OCI-LY7 (cell line): ENCODE results near the gene PARP16. TPM values are rescaled to one million over a fixed set of nuclear protein-coding genes. Genes with fewer than 3 reads are reported as not detected.

Experiments used
- BruUV-seq: library from RNA; stranded (reverse); fragments of 400-500 nt; replicated peaks from 2 replicates; lab custom pipeline; 2021; lab: Mats Ljungman, UMichigan
- CTCF ChIA-PET: fragments of 300-600 bp; sonication (Branson Sonifier 250); formaldehyde crosslinking; loops from one replicate; lab custom pipeline; 2022; ENCODE audit warnings: antibody characterized with exemption; ENCODE audit not compliant: unreplicated experiment; lab: Charles Lee
- POLR2A ChIA-PET: fragments of 300-600 bp; sonication (Branson Sonifier 250); formaldehyde crosslinking; loops from one replicate; lab custom pipeline; 2022; ENCODE audit warnings: antibody characterized with exemption; lab: Charles Lee
- DNase-seq: peaks from one replicate; pipeline ENCODE4 v3.0.0-alpha.2; 2015; ENCODE audit warnings: low spot score
- H2AFZ ChIP-seq: fragments of 200-600 bp; sonication (generic), shearing (Covaris generic); 2 replicates; pipeline ENCODE4 v1.6.1; 2014; ENCODE audit warnings: mild to moderate bottlenecking, antibody characterized with exemption, low read length, moderate library complexity
- H3K27ac ChIP-seq: fragments of 200-600 bp; sonication (generic); 2 replicates; pipeline ENCODE4 v1.5.1; 2014; ENCODE audit warnings: mixed run types, low read depth, mild to moderate bottlenecking, moderate library complexity, low read length, inconsistent platforms; ENCODE audit not compliant: poor library complexity, severe bottlenecking
- H3K36me3 ChIP-seq: fragments of 200-600 bp; sonication (generic); 2 replicates; pipeline ENCODE4 v1.6.1; 2014; ENCODE audit warnings: mild to moderate bottlenecking, antibody characterized with exemption, low read length, moderate library complexity, mixed read lengths; ENCODE audit not compliant: insufficient read depth
- H3K4me1 ChIP-seq: fragments of 200-600 bp; sonication (generic); 2 replicates; pipeline ENCODE4 v1.5.1; 2014; ENCODE audit warnings: mild to moderate bottlenecking, low read length; ENCODE audit not compliant: insufficient read depth, poor library complexity, severe bottlenecking
- H3K4me2 ChIP-seq: fragments of 200-600 bp; sonication (generic); 2 replicates; pipeline ENCODE4 v1.6.1; 2014; ENCODE audit warnings: mild to moderate bottlenecking, low read length
- H3K4me3 ChIP-seq: fragments of 200-600 bp; sonication (generic); 2 replicates; pipeline ENCODE4 v1.5.1; 2014; ENCODE audit warnings: mild to moderate bottlenecking, low read depth, low read length; ENCODE audit not compliant: poor library complexity, severe bottlenecking
- H3K79me2 ChIP-seq: fragments of 200-600 bp; sonication (generic); 2 replicates; pipeline ENCODE4 v1.6.1; 2016; ENCODE audit warnings: low read depth, mild to moderate bottlenecking, low read length, moderate library complexity, mixed read lengths; ENCODE audit not compliant: insufficient read depth
- H3K9me2 ChIP-seq: fragments of 200-600 bp; sonication (generic); 2 replicates; pipeline ENCODE4 v1.6.1; 2016; ENCODE audit warnings: mild to moderate bottlenecking, low read length, mixed read lengths; ENCODE audit not compliant: insufficient read depth
- H3K9me3 ChIP-seq: fragments of 200-600 bp; sonication (generic); 2 replicates; pipeline ENCODE4 v1.6.1; 2014; ENCODE audit warnings: mild to moderate bottlenecking, mixed run types, low read length, mixed read lengths
- H4K20me1 ChIP-seq: fragments of 200-600 bp; sonication (generic); 2 replicates; pipeline ENCODE4 v1.6.1; 2014; ENCODE audit warnings: mild to moderate bottlenecking, antibody characterized with exemption, low read length, moderate library complexity, mixed read lengths; ENCODE audit not compliant: insufficient read depth
- EZH2phosphoT487 ChIP-seq: fragments of 200-600 bp; sonication (generic); IDR thresholded peaks from 2 replicates; pipeline ENCODE4 v1.6.1; 2018; ENCODE audit warnings: low read depth, borderline replicate concordance, mild to moderate bottlenecking, mixed run types, antibody characterized with exemption, low read length, moderate library complexity, mixed read lengths
- intact Hi-C: fragments of 100-400 bp; cut with micrococcal nuclease; formaldehyde crosslinking; loops from one replicate; pipeline ENCODE4 v1.10.0; 2022; ENCODE audit not compliant: unreplicated experiment
- total RNA-seq, 2 experiments: library from RNA; depleted of rRNA in 1 of 2; stranded (reverse); fragments of >200 nt in 1 of 2; shearing (Covaris generic) in 1 of 2; gene quantifications; 2 replicates each; pipeline ENCODE4 v1.2.3, GENCODE V29; 2014 to 2022
- TF ChIP-seq, protein P1 (sequence below): fragments of 200-600 bp; sonication (generic); conservative IDR thresholded peaks from 2 replicates; pipeline ENCODE4 v1.5.1; 2014; ENCODE audit warnings: mild to moderate bottlenecking, antibody characterized with exemption, low read length, moderate library complexity, mixed read lengths

PARP16 gene
- total RNA-seq, 2 experiments from 2014 or later: 21.2 to 24.9 TPM

DNA sequence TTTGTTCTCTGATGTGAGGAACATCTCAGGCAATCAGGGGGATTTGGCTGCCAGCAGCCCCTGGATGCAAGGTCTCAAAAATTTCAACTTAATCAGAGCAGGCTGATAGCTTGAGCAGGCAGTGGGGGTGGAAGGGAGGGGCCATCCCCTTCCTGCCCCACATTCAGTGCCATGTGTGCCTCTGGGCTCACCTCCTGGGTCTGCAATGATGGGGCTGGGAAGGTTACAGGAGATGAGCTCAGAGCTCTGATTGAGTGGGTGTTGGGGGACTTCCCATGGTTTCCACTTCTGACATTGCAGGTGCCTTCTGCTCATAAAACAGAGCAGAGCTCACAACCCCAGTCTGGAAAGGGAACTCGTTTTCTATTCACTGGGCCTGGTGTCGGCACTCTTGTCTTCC, 37.0 kb downstream of the PARP16 start:
- Histone ChIP-seq H3K4me2 (no peak overlapping the region), H4K20me1 (no peaks in the 10 kb centered on the region), H3K4me3 (no peak overlapping the region), H3K27ac (no peak overlapping the region), H3K79me2 (no peaks in the 10 kb centered on the region), H2AFZ (no peak overlapping the region), H3K9me3 (no peaks in the 10 kb centered on the region), H3K4me1 (no peaks in the 10 kb centered on the region), H3K9me2 (no peaks in the 10 kb centered on the region), H3K36me3 (no peaks in the 10 kb centered on the region)
- ChIA-PET CTCF (no interaction called here), POLR2A (interaction anchor here (0.6 to 1.2 kb wide), 2 partner anchors 41 to 47 kb away, joined by 3 to 4 read pairs; no protein-coding TSS in a partner anchor)
- BruUV-seq: no TSS peak
- DNase-seq: no peak
- intact Hi-C loops: no loop called here
- TF ChIP-seq, protein P1, sequence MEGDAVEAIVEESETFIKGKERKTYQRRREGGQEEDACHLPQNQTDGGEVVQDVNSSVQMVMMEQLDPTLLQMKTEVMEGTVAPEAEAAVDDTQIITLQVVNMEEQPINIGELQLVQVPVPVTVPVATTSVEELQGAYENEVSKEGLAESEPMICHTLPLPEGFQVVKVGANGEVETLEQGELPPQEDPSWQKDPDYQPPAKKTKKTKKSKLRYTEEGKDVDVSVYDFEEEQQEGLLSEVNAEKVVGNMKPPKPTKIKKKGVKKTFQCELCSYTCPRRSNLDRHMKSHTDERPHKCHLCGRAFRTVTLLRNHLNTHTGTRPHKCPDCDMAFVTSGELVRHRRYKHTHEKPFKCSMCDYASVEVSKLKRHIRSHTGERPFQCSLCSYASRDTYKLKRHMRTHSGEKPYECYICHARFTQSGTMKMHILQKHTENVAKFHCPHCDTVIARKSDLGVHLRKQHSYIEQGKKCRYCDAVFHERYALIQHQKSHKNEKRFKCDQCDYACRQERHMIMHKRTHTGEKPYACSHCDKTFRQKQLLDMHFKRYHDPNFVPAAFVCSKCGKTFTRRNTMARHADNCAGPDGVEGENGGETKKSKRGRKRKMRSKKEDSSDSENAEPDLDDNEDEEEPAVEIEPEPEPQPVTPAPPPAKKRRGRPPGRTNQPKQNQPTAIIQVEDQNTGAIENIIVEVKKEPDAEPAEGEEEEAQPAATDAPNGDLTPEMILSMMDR: no peak
- no peak for TF ChIP-seq EZH2phosphoT487

DNA sequence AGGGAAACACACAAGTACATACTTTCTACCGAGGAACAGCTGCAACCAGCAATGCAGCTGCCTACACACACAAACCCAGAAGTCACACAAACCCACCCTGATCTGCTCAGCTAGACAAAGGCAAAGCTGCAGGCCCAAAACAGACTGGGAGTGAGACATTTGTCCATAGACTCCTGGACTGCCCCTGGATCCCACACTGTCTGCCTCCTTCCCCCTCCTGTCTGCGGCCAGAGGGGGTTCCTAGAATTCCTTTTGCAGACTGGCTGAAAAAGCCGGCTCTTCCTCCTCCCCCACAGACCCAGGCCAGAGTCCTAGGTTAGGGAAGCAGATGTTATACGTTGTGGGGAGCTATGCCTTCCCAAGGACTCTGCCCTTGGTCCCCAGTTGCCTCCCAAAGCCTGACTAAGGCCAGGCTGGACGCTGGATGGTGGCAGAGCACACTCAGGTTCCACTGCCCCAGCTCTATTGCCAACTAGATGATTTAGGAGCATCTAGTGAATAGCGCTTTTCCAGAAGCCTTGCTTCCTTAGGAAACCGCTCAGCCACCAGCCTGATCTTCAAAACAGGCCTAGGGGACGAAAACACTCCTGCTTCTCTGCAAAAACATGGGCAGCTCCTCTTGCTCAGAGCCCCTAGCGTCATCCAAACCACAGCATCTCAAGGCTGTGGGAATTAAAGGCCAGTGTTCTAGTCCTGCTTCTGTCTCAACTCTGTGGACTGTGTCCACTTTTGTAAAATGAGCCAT, 38.0 kb downstream of the PARP16 start:
- no peaks in the 10 kb centered on the region for H3K4me1 ChIP-seq
- ChIA-PET CTCF (no interaction called here), POLR2A (interaction anchor here (1.2 kb wide), 1 partner anchor 40 kb away, joined by 4 read pairs; no protein-coding TSS in a partner anchor)
- H3K36me3 ChIP-seq: no peaks in the 10 kb centered on the region
- intact Hi-C loops: no loop called here
- no peak overlapping the region for H2AFZ ChIP-seq
- H3K27ac ChIP-seq: no peak overlapping the region
- no peak overlapping the region for H3K4me2 ChIP-seq
- H4K20me1 ChIP-seq: no peaks in the 10 kb centered on the region
- no peak for TF ChIP-seq EZH2phosphoT487
- TF ChIP-seq, protein P1: no peak
- H3K9me2 ChIP-seq: no peaks in the 10 kb centered on the region
- no peaks in the 10 kb centered on the region for H3K79me2 ChIP-seq
- DNase-seq: no peak
- no peak overlapping the region for H3K4me3 ChIP-seq
- BruUV-seq: no TSS peak
- H3K9me3 ChIP-seq: no peaks in the 10 kb centered on the region

DNA sequence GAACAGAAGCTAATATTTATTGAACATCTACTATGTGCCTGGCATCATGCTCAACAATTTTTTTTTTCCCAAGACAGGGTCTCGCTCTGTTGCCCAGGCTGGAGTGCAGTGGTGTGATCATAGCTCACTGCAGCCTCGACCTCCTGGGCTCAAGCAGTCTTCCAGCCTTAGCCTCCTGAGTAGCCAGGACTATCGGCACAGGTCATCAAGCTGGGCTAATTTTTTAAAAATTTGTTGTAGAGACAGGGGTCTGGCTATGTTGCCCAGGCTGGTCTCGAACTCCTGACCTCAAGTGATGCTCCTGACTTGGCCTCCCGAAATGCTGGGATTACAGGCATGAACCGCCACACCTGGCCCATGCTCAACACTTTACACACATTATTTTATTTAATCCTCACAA, 39.7 kb downstream of the PARP16 start:
- intact Hi-C loops: no loop called here
- Histone ChIP-seq H3K9me3 (no peaks in the 10 kb centered on the region), H4K20me1 (no peaks in the 10 kb centered on the region), H2AFZ (no peak overlapping the region), H3K9me2 (no peaks in the 10 kb centered on the region), H3K4me2 (no peak overlapping the region), H3K27ac (no peak overlapping the region), H3K4me3 (no peak overlapping the region), H3K4me1 (no peaks in the 10 kb centered on the region), H3K79me2 (no peaks in the 10 kb centered on the region), H3K36me3 (no peaks in the 10 kb centered on the region)
- ChIA-PET POLR2A (no interaction called here), CTCF (no interaction called here)
- no peak for DNase-seq
- no TSS peak for BruUV-seq
- TF ChIP-seq EZH2phosphoT487: no peak
- TF ChIP-seq, protein P1: no peak
